HepG2 (cell line): ENCODE results near the gene PITX3. TPM values are rescaled to one million over a fixed set of nuclear protein-coding genes. Genes with fewer than 3 reads are reported as not detected.

Experiments used
- BORCS8-MEF2B ChIP-seq: sonication (generic); formaldehyde crosslinking; IDR thresholded peaks from 2 replicates; pipeline ENCODE4 v1.8.0; 2022; ENCODE audit warnings: mild to moderate bottlenecking, missing genetic modification reagents
- CBX2 ChIP-seq, 2 experiments: fragments of 200-600 bp in 1 of 2; sonication (generic); formaldehyde crosslinking in 1 of 2; IDR thresholded peaks; 2 replicates each; pipeline versions ENCODE4 v1.7.0 to v1.8.1; 2018 to 2022; ENCODE audit warnings: low read depth in 2 of 2, low read length in 1 of 2, mild to moderate bottlenecking in 1 of 2, missing genetic modification reagents in 1 of 2
- DRAP1 ChIP-seq: IDR thresholded peaks from 2 replicates; pipeline ENCODE4 v1.6.1; 2016; ENCODE audit warnings: missing genetic modification reagents, missing compliant biosample characterization
- EED ChIP-seq: sonication (generic); formaldehyde crosslinking; IDR thresholded peaks from 2 replicates; pipeline ENCODE4 v1.5.0; 2020; ENCODE audit warnings: mild to moderate bottlenecking, missing genetic modification reagents
- KDM3A ChIP-seq: IDR thresholded peaks from 2 replicates; pipeline ENCODE4 v1.6.1; 2018; ENCODE audit warnings: low read depth, missing compliant biosample characterization
- MXD4 ChIP-seq: IDR thresholded peaks from 2 replicates; pipeline ENCODE4 v1.6.1; 2016; ENCODE audit warnings: mild to moderate bottlenecking, missing biosample characterization, missing genetic modification reagents
- NFE2L1 ChIP-seq: sonication (generic); formaldehyde crosslinking; IDR thresholded peaks from 2 replicates; pipeline ENCODE4 v1.4.0; 2020; ENCODE audit warnings: missing genetic modification reagents, mild to moderate bottlenecking, borderline replicate concordance
- NFKBIZ ChIP-seq: IDR thresholded peaks from 2 replicates; pipeline ENCODE4 v1.6.1; 2018; ENCODE audit warnings: missing genetic modification reagents, missing compliant biosample characterization
- NR2F1 ChIP-seq, 2 experiments: fragments of 450-650 bp in 1 of 2; formaldehyde crosslinking in 1 of 2; IDR thresholded peaks; 2 replicates each; pipeline versions ENCODE4 v1.5.0 to v1.6.1; 2016 to 2020; ENCODE audit warnings: mild to moderate bottlenecking in 1 of 2, missing compliant biosample characterization in 1 of 2, missing genetic modification reagents in 1 of 2, moderate library complexity in 1 of 2
- PITX1 ChIP-seq: sonication (generic); formaldehyde crosslinking; IDR thresholded peaks from 2 replicates; pipeline ENCODE4 v1.5.1; 2020; ENCODE audit warnings: mild to moderate bottlenecking, missing genetic modification reagents
- POGK ChIP-seq: sonication (generic); formaldehyde crosslinking; conservative IDR thresholded peaks from 2 replicates; pipeline ENCODE4 v1.8.0; 2022; ENCODE audit warnings: mild to moderate bottlenecking, moderate library complexity, missing genetic modification reagents
- RFXAP ChIP-seq: sonication (generic); formaldehyde crosslinking; IDR thresholded peaks from 2 replicates; pipeline ENCODE4 v1.4.0; 2020; ENCODE audit warnings: missing genetic modification reagents, borderline replicate concordance
- TCF7L2 ChIP-seq: IDR thresholded peaks from 2 replicates; pipeline ENCODE4 v1.6.1; 2011; ENCODE audit warnings: mild to moderate bottlenecking, low read depth, low read length, moderate library complexity
- TFDP2 ChIP-seq: sonication (generic); formaldehyde crosslinking; IDR thresholded peaks from 2 replicates; pipeline ENCODE4 v1.4.0; 2020; ENCODE audit warnings: missing genetic modification reagents
- ZNF333 ChIP-seq: sonication (generic); formaldehyde crosslinking; IDR thresholded peaks from 2 replicates; pipeline ENCODE4 v1.4.0; 2020; ENCODE audit warnings: mild to moderate bottlenecking, missing genetic modification reagents, borderline replicate concordance
- ZNF570 ChIP-seq: sonication (generic); formaldehyde crosslinking; IDR thresholded peaks from 2 replicates; pipeline ENCODE4 v1.4.0; 2020; ENCODE audit warnings: mild to moderate bottlenecking, missing genetic modification reagents, borderline replicate concordance
- ZNF614 ChIP-seq: IDR thresholded peaks from 2 replicates; pipeline ENCODE4 v1.6.1; 2018; ENCODE audit warnings: missing biosample characterization, missing genetic modification reagents, inconsistent platforms, borderline replicate concordance
- ZNF619 ChIP-seq: sonication (generic); formaldehyde crosslinking; IDR thresholded peaks from 2 replicates; pipeline ENCODE4 v1.4.0; 2020; ENCODE audit warnings: mild to moderate bottlenecking, missing genetic modification reagents
- ZNF704 ChIP-seq: sonication (generic); formaldehyde crosslinking; IDR thresholded peaks from 2 replicates; pipeline ENCODE4 v1.8.1; 2023; ENCODE audit warnings: mild to moderate bottlenecking, inconsistent platforms, moderate library complexity, missing genetic modification reagents, borderline replicate concordance
- ZSCAN25 ChIP-seq: sonication (generic); formaldehyde crosslinking; IDR thresholded peaks from 2 replicates; pipeline ENCODE4 v1.8.0; 2022; ENCODE audit warnings: mild to moderate bottlenecking, missing genetic modification reagents
- polyA plus RNA-seq, 8 experiments: library from polyadenylated mRNA; depleted of rRNA in 3 of 8; stranded (reverse) in 7 of 8; unstranded in 1 of 8; fragments of >200 nt; fragmentation: Illumina TruSeq in 4 of 8; extraction: Trizol in 4 of 8; gene quantifications; 2 replicates each; pipeline versions ENCODE4 v1.2.1 to v1.2.3, GENCODE V29; 2011 to 2016; ENCODE audit warnings: low read depth in 4 of 8, missing spikeins in 1 of 8, mixed read lengths in 1 of 8; ENCODE audit not compliant: insufficient read depth in 1 of 8
- total RNA-seq, 5 experiments: library from RNA; depleted of rRNA; stranded (reverse); fragments of >200 nt; fragmentation: Illumina TruSeq; extraction: Trizol; gene quantifications; 2 replicates each; pipeline ENCODE4 v1.2.3, GENCODE V29; 2016; ENCODE audit warnings: low read depth in 1 of 5

The PITX3 gene
- total and polyA plus RNA-seq, 2 of the 13 experiments (the other 11 are each of a cell fraction or from before 2014, with no cell fraction given): not detected

GRCh38 chr10:102245082-102245931, 4.0 kb upstream of the PITX3 start, which contains the start of gene GBF1 (continued):
- TF ChIP-seq ZSCAN25 (CRISPR knock-in tag): no peak
- peak; percentile 99 for TF ChIP-seq RFXAP (CRISPR knock-in tag)
- peak; percentile 66; the same call in 1 of the 2 replicates for TF ChIP-seq EED
- 0 out of 2 replicates have a peak, but pooled peaks have one; percentile 46 for TF ChIP-seq NFKBIZ
- 0 out of 2 replicates have a peak, but pooled peaks have one; percentile 26 for TF ChIP-seq POGK (CRISPR knock-in tag)
- TF ChIP-seq ZNF570: no peak
- TF ChIP-seq MXD4 (CRISPR knock-in tag): peak; percentile 63
- no peak for TF ChIP-seq TCF7L2
- peak; percentile 64; the same call in 1 of the 2 replicates for TF ChIP-seq PITX1 (CRISPR knock-in tag)
- peak; percentile 63; the same call in 1 of the 2 replicates for TF ChIP-seq KDM3A (CRISPR knock-in tag)
- peak; percentile 85 for TF ChIP-seq DRAP1 (CRISPR knock-in tag)
- no peak for TF ChIP-seq ZNF614 (CRISPR knock-in tag)
- peak; percentile 48; the same call in 1 of the 2 replicates for TF ChIP-seq ZNF619 (CRISPR knock-in tag)
- peak; percentile 78; the same call in 1 of the 2 replicates for TF ChIP-seq ZNF333 (CRISPR knock-in tag)
- TF ChIP-seq NR2F1 (CRISPR knock-in tag; IDR thresholded peaks at IDR 0.05): peak in 1 of 2 experiments; percentile 71; a peak in 2 of 4 replicates
- no peak for TF ChIP-seq ZNF704
- TF ChIP-seq BORCS8-MEF2B: peak; percentile 70; the same call in 1 of the 2 replicates
- TF ChIP-seq TFDP2: peak; percentile 77; the same call in 1 of the 2 replicates
- TF ChIP-seq CBX2 (IDR thresholded peaks at IDR 0.05; ENCODE audit: low read depth, low read length): no peak
- no peak for TF ChIP-seq CBX2 (CRISPR knock-in tag; IDR thresholded peaks at IDR 0.05; ENCODE audit: low read depth)
- 0 out of 2 replicates have a peak, but pooled peaks have one; percentile 18 for TF ChIP-seq NFE2L1
